Anterior cingulate cortex (tissue), 58 donors: ENCODE measurements around the gene THSD7B.

Experiments used
- DNase-seq, 58 donors: peaks; one replicate each; lab custom pipeline; 2025; lab: John Stamatoyannopoulos, UW

Gene THSD7B

GRCh38 chr2:137229834-137230233 lies 464.5 kb downstream of the THSD7B start:
- DNase-seq, result no peak

- DNase-seq, result no peak
Measured at GRCh38 chr2:137231628-137232027, 466.3 kb downstream of the THSD7B start.

- no peak for DNase-seq
Measured at GRCh38 chr2:137232076-137232475, 466.7 kb downstream of the THSD7B start.

GRCh38 chr2:137233091-137233490 lies 467.7 kb downstream of the THSD7B start:
- DNase-seq, result no peak

- no peak for DNase-seq
Measured at GRCh38 chr2:137237055-137237454, 471.7 kb downstream of the THSD7B start.

- DNase-seq, result no peak
Measured at GRCh38 chr2:137238065-137238464, 472.7 kb downstream of the THSD7B start.

GRCh38 chr2:137249463-137250130 lies 484.3 kb downstream of the THSD7B start:
- DNase-seq, result no peak

- no peak for DNase-seq
Measured at GRCh38 chr2:137250401-137250800, 485.1 kb downstream of the THSD7B start.

- no peak for DNase-seq
Measured at GRCh38 chr2:137251045-137251444, 485.7 kb downstream of the THSD7B start.

GRCh38 chr2:137252934-137253333 lies 487.6 kb downstream of the THSD7B start:
- no peak for DNase-seq

GRCh38 chr2:137254052-137254451 lies 488.7 kb downstream of the THSD7B start:
- no peak for DNase-seq

GRCh38 chr2:137255345-137255744 lies 490.0 kb downstream of the THSD7B start:
- DNase-seq, result no peak

GRCh38 chr2:137255990-137256389 lies 490.6 kb downstream of the THSD7B start:
- DNase-seq, result no peak

- no peak for DNase-seq
Measured at GRCh38 chr2:137261881-137262585, 496.7 kb downstream of the THSD7B start.

GRCh38 chr2:137262594-137262993 lies 497.2 kb downstream of the THSD7B start:
- DNase-seq, result no peak

GRCh38 chr2:137287913-137288639 lies 522.7 kb downstream of the THSD7B start:
- DNase-seq, result no peak

GRCh38 chr2:137291836-137292570 lies 526.7 kb downstream of the THSD7B start:
- no peak for DNase-seq

- no peak for DNase-seq
Measured at GRCh38 chr2:137298377-137298776, 533.0 kb downstream of the THSD7B start.

GRCh38 chr2:137300987-137301386 lies 535.6 kb downstream of the THSD7B start:
- DNase-seq, result no peak

- no peak for DNase-seq
Measured at GRCh38 chr2:137302957-137303356, 537.6 kb downstream of the THSD7B start.

- DNase-seq, result no peak
Measured at GRCh38 chr2:137316075-137316474, 550.7 kb downstream of the THSD7B start.
